Measurements from ENCODE around the gene CACNA2D3. TPM values are rescaled to one million over a fixed set of nuclear protein-coding genes. Genes with fewer than 3 reads are reported as not detected.

CACNA2D3 gene
- total and polyA plus RNA-seq, 4 donors: 0.38 to 2.5 (median 1.1) TPM

DNA sequence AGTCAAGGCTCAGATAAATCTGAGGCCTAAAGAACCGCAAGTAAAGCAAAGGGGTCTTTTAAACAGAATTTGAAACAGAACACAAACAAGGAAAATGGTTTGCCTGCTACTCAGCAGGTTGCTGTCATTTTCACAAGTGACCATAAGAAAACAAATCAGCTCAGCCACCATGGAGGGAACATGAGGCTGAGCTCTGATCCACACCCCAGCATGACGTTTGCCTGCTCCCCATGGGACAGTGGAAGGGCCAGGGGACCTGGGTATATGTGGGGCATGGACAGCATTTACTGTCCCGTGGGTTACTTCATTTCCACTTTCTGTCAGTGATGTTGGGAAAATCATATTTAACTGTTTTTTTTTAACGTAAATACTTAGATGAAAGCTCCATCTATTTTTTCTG is 434.3 kb downstream of the CACNA2D3 start:
- H3K4me1 ChIP-seq (ENCODE audit: control insufficient read depth in 5 of 5, insufficient read depth in 5 of 5, low read length in 5 of 5): no peaks in the 10 kb centered on the region
- 58 to 59% methylated on average over 4 of the region's 4 CpGs for WGBS, 2 donors
- H3K9me3 ChIP-seq (ENCODE audit: control insufficient read depth in 4 of 4, insufficient read depth in 3 of 4, low read length in 3 of 4): no peaks in the 10 kb centered on the region
- no peaks in the 10 kb centered on the region for H3K36me3 ChIP-seq (ENCODE audit: control insufficient read depth in 4 of 4, insufficient read depth in 4 of 4, low read length in 4 of 4)
- no peak overlapping the region for H3K9ac ChIP-seq (ENCODE audit: insufficient read depth in 1 of 2, low read length in 2 of 2)
- no peak overlapping the region for H3K27ac ChIP-seq (ENCODE audit: low read depth in 1 of 2, low read length in 1 of 2)
- H3K4me3 ChIP-seq: no peak overlapping the region
- TF ChIP-seq, protein P1, sequence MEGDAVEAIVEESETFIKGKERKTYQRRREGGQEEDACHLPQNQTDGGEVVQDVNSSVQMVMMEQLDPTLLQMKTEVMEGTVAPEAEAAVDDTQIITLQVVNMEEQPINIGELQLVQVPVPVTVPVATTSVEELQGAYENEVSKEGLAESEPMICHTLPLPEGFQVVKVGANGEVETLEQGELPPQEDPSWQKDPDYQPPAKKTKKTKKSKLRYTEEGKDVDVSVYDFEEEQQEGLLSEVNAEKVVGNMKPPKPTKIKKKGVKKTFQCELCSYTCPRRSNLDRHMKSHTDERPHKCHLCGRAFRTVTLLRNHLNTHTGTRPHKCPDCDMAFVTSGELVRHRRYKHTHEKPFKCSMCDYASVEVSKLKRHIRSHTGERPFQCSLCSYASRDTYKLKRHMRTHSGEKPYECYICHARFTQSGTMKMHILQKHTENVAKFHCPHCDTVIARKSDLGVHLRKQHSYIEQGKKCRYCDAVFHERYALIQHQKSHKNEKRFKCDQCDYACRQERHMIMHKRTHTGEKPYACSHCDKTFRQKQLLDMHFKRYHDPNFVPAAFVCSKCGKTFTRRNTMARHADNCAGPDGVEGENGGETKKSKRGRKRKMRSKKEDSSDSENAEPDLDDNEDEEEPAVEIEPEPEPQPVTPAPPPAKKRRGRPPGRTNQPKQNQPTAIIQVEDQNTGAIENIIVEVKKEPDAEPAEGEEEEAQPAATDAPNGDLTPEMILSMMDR (IDR thresholded peaks at IDR 0.05; ENCODE audit: control extremely low read depth, extremely low read depth): no peak
- no peak for ATAC-seq (ENCODE audit: insufficient read depth, low FRiP score)
- no peak for DNase-seq
- H3K27me3 ChIP-seq (ENCODE audit: control insufficient read depth in 3 of 3, insufficient read depth in 3 of 3, low read length in 2 of 3): no peaks in the 10 kb centered on the region

DNA sequence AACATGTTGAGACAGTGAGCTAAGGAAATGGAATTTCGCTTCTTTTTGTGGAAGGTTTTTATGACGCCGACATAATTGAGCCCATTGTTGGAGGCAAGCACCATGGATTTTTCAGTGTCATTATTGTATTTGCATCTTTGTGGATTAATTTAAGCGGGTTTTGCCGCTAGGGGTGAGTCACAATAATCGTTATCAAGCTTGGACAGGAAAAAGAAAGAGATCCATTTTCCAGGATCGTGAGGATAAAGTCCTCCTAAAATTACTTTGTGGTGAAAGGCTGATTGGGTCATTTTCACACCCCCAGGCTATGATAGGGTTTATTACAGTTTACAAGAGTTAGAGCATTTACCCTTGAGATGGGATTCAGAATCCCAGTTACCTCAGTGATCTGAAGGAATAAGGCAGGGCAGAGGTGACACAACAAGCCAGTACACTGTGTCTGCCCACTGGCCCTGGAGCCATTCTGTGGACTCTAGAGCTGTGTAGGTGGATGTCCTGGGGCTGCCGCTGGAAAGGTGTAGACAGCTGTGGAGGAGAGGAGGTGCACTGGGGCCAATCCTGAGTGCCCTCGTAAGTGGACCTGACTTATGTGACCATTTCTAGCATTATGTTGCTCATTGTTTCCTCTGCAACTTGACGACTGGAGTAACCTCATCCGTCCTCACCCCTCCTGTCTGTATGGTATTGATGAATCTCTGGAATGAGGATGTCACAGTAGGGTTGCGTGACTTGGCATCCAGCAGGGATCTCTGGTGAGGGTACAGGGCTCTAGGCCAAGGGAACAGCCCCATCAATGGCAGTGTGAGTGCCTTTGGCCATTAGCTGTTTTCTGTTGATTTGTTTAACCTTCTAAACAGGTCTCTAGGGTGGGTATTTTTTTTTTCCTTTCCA is 435.4 kb downstream of the CACNA2D3 start:
- ATAC-seq (ENCODE audit: insufficient read depth, low FRiP score) (no peak), DNase-seq (no peak)
- TF ChIP-seq, protein P1 (IDR thresholded peaks at IDR 0.05; ENCODE audit: control extremely low read depth, extremely low read depth): no peak
- H3K9me3 ChIP-seq (ENCODE audit: control insufficient read depth in 4 of 4, insufficient read depth in 3 of 4, low read length in 3 of 4): no peaks in the 10 kb centered on the region
- 81 to 86% methylated on average over 12 of the region's 12 CpGs for WGBS, 2 donors
- no peak overlapping the region for H3K27ac ChIP-seq (ENCODE audit: low read depth in 1 of 2, low read length in 1 of 2)
- H3K27me3 ChIP-seq (ENCODE audit: control insufficient read depth in 3 of 3, insufficient read depth in 3 of 3, low read length in 2 of 3): no peaks in the 10 kb centered on the region
- no peaks in the 10 kb centered on the region for H3K36me3 ChIP-seq (ENCODE audit: control insufficient read depth in 4 of 4, insufficient read depth in 4 of 4, low read length in 4 of 4)
- H3K4me1 ChIP-seq (ENCODE audit: control insufficient read depth in 5 of 5, insufficient read depth in 5 of 5, low read length in 5 of 5): no peaks in the 10 kb centered on the region
- H3K4me3 ChIP-seq: no peak overlapping the region
- H3K9ac ChIP-seq (ENCODE audit: insufficient read depth in 1 of 2, low read length in 2 of 2): no peak overlapping the region

DNA sequence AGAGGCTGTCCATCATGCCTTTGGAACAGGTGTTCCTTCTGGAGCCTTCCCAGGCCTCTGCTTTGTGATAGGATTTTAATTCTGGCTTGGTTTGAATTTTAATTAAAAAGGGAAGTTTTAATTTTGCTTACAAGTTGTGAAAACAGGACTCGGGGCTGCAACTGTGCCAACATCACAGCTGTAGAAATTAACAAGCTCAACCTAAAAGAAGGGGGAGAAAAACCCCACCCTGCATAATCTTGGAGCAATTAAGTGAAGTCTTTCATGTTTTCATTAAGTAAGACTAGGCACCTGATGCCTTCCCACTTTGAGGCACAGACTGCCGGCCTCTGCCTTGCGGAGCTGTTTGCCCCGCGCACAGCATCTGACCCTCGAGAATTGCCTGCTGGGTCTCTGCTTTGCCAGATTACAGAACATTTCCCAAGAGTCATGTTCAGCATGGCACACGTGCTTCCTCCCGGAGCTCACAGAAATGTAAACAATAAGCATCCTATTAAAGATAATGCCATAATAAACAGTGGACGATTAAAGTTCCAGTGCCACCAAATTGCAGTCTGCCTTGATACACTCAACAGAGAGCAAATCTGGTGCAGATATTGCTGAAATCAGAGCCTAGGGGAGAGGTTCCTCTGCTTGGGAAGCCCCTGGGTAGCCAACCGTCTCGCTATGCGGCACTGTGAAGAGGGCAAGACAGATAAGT is 441.3 kb downstream of the CACNA2D3 start:
- ATAC-seq (ENCODE audit: insufficient read depth, low FRiP score) (no peak), DNase-seq (no peak)
- Histone ChIP-seq H3K9me3 (ENCODE audit: control insufficient read depth in 4 of 4, insufficient read depth in 3 of 4, low read length in 3 of 4) (peaks cover 0 to 2% (median 0%) of the 10 kb centered on the region in 4 donors), H3K4me1 (ENCODE audit: control insufficient read depth in 5 of 5, insufficient read depth in 5 of 5, low read length in 5 of 5) (no peaks in the 10 kb centered on the region), H3K36me3 (ENCODE audit: control insufficient read depth in 4 of 4, insufficient read depth in 4 of 4, low read length in 4 of 4) (no peaks in the 10 kb centered on the region), H3K27me3 (ENCODE audit: control insufficient read depth in 3 of 3, insufficient read depth in 3 of 3, low read length in 2 of 3) (peaks cover 0 to 9% (median 4%) of the 10 kb centered on the region in 3 donors), H3K27ac (ENCODE audit: low read depth in 1 of 2, low read length in 1 of 2) (no peak overlapping the region), H3K9ac (ENCODE audit: insufficient read depth in 1 of 2, low read length in 2 of 2) (no peak overlapping the region), H3K4me3 (no peak overlapping the region)
- WGBS, 2 donors: 69 to 75% methylated on average over 12 of the region's 12 CpGs
- TF ChIP-seq, protein P1 (IDR thresholded peaks at IDR 0.05; ENCODE audit: control extremely low read depth, extremely low read depth): no peak
